ENCODE data around the gene FOXP1. TPM values are rescaled to one million over a fixed set of nuclear protein-coding genes. Genes with fewer than 3 reads are reported as not detected.

FOXP1 gene
- total and polyA plus RNA-seq, 2 of the 13 experiments (the other 11 are each of a cell fraction or from before 2014, with no cell fraction given): 40.4 to 59.0 TPM

- H3K36me3 ChIP-seq (replicated peaks in 1 of 2; ENCODE audit: control insufficient read depth in 1 of 2, insufficient read depth in 2 of 2, low read length in 2 of 2): peaks cover 1 to 3% of the 10 kb centered on the region in 2 experiments; a peak in 2 of 5 replicates
- no peak overlapping the region for H2AFZ ChIP-seq (ENCODE audit: low read length)
- H3K9me3 ChIP-seq (ENCODE audit: low read length): peaks cover 6% of the 10 kb centered on the region
- H3K9ac ChIP-seq (ENCODE audit: insufficient read depth, low read depth, low read length): no peak overlapping the region
- in situ Hi-C loops (cut with HindIII; ENCODE audit: extremely low pct_ligation_motif_present, low pct_unique_long_range_greater_than_20kb): no loop called here
- TF ChIP-seq RFX1 (IDR thresholded peaks at IDR 0.05): peak; percentile 15; the same call in 1 of the 2 replicates
- no peak for TF ChIP-seq ZXDC (CRISPR knock-in tag; IDR thresholded peaks at IDR 0.05)
- no peak for TF ChIP-seq JUNB (CRISPR knock-in tag; IDR thresholded peaks at IDR 0.05; ENCODE audit: borderline replicate concordance)
- POLR2A ChIA-PET: no interaction called here
- WGBS (ENCODE audit: low lambda C conversion rate): 100% methylated on average over 1 of the region's 1 CpG
- H3K4me2 ChIP-seq (ENCODE audit: low read depth, low read length): no peak overlapping the region
- ATAC-seq (no peak), FAIRE-seq (no peak), DNase-seq (ENCODE audit: low spot score) (no peak)
- H3K27ac ChIP-seq (ENCODE audit: extremely low read length, insufficient read depth, low read length): no peak overlapping the region
- intact Hi-C loops (cut with micrococcal nuclease; ENCODE audit: unreplicated experiment): no loop called here
- H3K4me1 ChIP-seq (ENCODE audit: insufficient read depth, low read length): no peaks in the 10 kb centered on the region
- H3K4me3 ChIP-seq (replicated peaks in 1 of 3; ENCODE audit: insufficient read depth in 1 of 3, low read depth in 2 of 3, low read length in 3 of 3): no peak overlapping the region
- CTCF ChIA-PET (ENCODE audit: low intra/inter-chr PET ratio, low total read pairs): no interaction called here
- H3K79me2 ChIP-seq (ENCODE audit: insufficient read depth, low read length): peaks cover 5% of the 10 kb centered on the region
- no peaks in the 10 kb centered on the region; the same call in 1 of the 2 replicates for H4K20me1 ChIP-seq (ENCODE audit: insufficient read depth, low read length)
- no TSS peak for BruUV-seq (replicated peaks)
- H3K27me3 ChIP-seq (ENCODE audit: control insufficient read depth in 1 of 2, insufficient read depth in 2 of 2, low read length in 2 of 2): no peaks in the 10 kb centered on the region
Observed at GRCh38 chr3:71469138-71469435, 114.4 kb downstream of the FOXP1 start.

DNA sequence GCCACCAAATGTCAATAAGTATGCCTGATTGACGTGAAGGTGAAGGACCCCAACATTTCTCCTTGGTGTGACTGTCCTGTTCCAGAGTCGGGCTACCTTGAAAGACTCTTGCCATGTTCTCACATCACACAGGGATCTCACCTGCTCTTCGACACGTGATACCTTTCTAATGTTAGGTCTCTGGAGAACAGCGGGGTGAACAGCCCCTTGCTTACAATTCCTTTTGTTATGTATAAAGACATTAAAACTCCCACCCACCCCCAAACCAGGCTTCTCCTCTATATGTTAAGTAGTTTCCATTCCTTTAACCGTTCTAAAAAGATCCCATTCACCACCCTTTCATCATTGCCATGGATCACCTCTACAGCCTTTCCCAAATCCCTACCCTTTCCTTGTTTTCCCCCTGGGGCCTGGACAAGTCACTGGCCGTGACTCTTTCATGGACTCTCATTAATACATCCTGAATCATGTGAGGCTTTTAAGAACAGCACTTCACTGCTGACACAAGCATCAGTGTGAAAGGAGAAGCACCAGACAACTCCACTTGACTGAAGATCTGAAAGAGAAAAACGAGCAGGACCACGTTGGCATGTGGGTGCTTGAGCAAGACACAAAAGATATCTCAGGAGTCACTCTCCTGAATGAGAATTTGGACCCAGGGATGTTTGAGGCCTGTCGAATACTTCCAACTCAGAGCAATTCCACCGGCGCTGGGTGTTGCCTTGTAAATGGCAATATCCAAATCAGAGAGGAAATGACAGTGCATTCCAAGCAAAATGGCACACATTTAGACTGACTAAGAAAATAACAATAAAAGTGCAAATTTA lies 115.0 kb downstream of the FOXP1 start:
- H3K4me3 ChIP-seq (replicated peaks in 1 of 3; ENCODE audit: insufficient read depth in 1 of 3, low read depth in 2 of 3, low read length in 3 of 3): no peak overlapping the region
- CTCF ChIA-PET (ENCODE audit: low intra/inter-chr PET ratio, low total read pairs): no interaction called here
- TF ChIP-seq ATAD3A (CRISPR knock-in tag; IDR thresholded peaks at IDR 0.05) (no peak), PTBP1 (IDR thresholded peaks at IDR 0.05; ENCODE audit: low read depth, low read length, poor library complexity, severe bottlenecking) (no peak), RFX1 (IDR thresholded peaks at IDR 0.05) (no peak), KDM2A (CRISPR knock-in tag; IDR thresholded peaks at IDR 0.05; ENCODE audit: borderline replicate concordance, low read depth) (no peak), ZNF275 (CRISPR knock-in tag; IDR thresholded peaks at IDR 0.05; ENCODE audit: borderline replicate concordance) (no peak), CBX1 (IDR thresholded peaks at IDR 0.05; ENCODE audit: low read depth) (no peak), TBP (CRISPR knock-in tag; IDR thresholded peaks at IDR 0.05) (no peak), ARNTL (CRISPR knock-in tag; IDR thresholded peaks at IDR 0.05) (no peak)
- TF ChIP-seq, protein P1, sequence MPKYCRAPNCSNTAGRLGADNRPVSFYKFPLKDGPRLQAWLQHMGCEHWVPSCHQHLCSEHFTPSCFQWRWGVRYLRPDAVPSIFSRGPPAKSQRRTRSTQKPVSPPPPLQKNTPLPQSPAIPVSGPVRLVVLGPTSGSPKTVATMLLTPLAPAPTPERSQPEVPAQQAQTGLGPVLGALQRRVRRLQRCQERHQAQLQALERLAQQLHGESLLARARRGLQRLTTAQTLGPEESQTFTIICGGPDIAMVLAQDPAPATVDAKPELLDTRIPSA (CRISPR knock-in tag; IDR thresholded peaks at IDR 0.05; ENCODE audit: borderline replicate concordance): no peak

More for the DNA sequence above, 115.0 kb downstream of the FOXP1 start:
- 97% methylated on average over 12 of the region's 12 CpGs for WGBS (ENCODE audit: low lambda C conversion rate)
- Histone ChIP-seq H3K4me2 (ENCODE audit: low read depth, low read length) (no peak overlapping the region), H3K4me1 (ENCODE audit: insufficient read depth, low read length) (no peaks in the 10 kb centered on the region), H3K27me3 (ENCODE audit: control insufficient read depth in 1 of 2, insufficient read depth in 2 of 2, low read length in 2 of 2) (no peaks in the 10 kb centered on the region), H3K9me3 (ENCODE audit: low read length) (0 out of 2 replicates have a peak, but pooled peaks cover under 1% of the 10 kb centered on the region), H3K79me2 (ENCODE audit: insufficient read depth, low read length) (peaks cover 5% of the 10 kb centered on the region), H2AFZ (ENCODE audit: low read length) (no peak overlapping the region), H3K27ac (ENCODE audit: extremely low read length, insufficient read depth, low read length) (no peak overlapping the region), H3K9ac (ENCODE audit: insufficient read depth, low read depth, low read length) (no peak overlapping the region), H3K36me3 (replicated peaks in 1 of 2; ENCODE audit: control insufficient read depth in 1 of 2, insufficient read depth in 2 of 2, low read length in 2 of 2) (no peaks in the 10 kb centered on the region; a peak in 2 of 5 replicates), H4K20me1 (ENCODE audit: insufficient read depth, low read length) (no peaks in the 10 kb centered on the region; the same call in 1 of the 2 replicates)
- FAIRE-seq: no peak
- no peak for DNase-seq (ENCODE audit: low spot score)
- in situ Hi-C loops (cut with HindIII; ENCODE audit: extremely low pct_ligation_motif_present, low pct_unique_long_range_greater_than_20kb): no loop called here
- BruUV-seq (replicated peaks): no TSS peak
- POLR2A ChIA-PET: no interaction called here
- ATAC-seq: no peak
- intact Hi-C loops (cut with micrococcal nuclease; ENCODE audit: unreplicated experiment): no loop called here
